ENCODE data around the gene FGGY. TPM values are rescaled to one million over a fixed set of nuclear protein-coding genes. Genes with fewer than 3 reads are reported as not detected.

The FGGY gene
- total RNA-seq, 1 donor from 2014 or later = 52.2 TPM

GRCh38 chr1:59310549-59311250 lies 13.8 kb downstream of the FGGY start:
- peaks cover 0 to 14% (median 5%) of the 10 kb centered on the region in 3 donors for H3K4me1 ChIP-seq (ENCODE audit: control insufficient read depth in 3 of 3, insufficient read depth in 3 of 3, low read length in 3 of 3)
- H3K27ac ChIP-seq (ENCODE audit: low read depth, low read length) = no peak overlapping the region
- no peaks in the 10 kb centered on the region for H3K27me3 ChIP-seq (ENCODE audit: control insufficient read depth in 3 of 3, insufficient read depth in 3 of 3, low read length in 3 of 3)
- H3K9ac ChIP-seq (ENCODE audit: low read depth in 1 of 3, low read length in 3 of 3) = no peak overlapping the region
- no peak overlapping the region for H3K4me3 ChIP-seq (ENCODE audit: low read length in 3 of 3)
- no peaks in the 10 kb centered on the region for H3K9me3 ChIP-seq (ENCODE audit: control insufficient read depth in 3 of 3, low read length in 3 of 3)
- no peaks in the 10 kb centered on the region for H3K36me3 ChIP-seq (ENCODE audit: control insufficient read depth in 3 of 3, insufficient read depth in 3 of 3, low read length in 3 of 3)

- Histone ChIP-seq H3K27me3 (ENCODE audit: control insufficient read depth in 3 of 3, insufficient read depth in 3 of 3, low read length in 3 of 3) (no peaks in the 10 kb centered on the region), H3K36me3 (ENCODE audit: control insufficient read depth in 3 of 3, insufficient read depth in 3 of 3, low read length in 3 of 3) (no peaks in the 10 kb centered on the region), H3K9me3 (ENCODE audit: control insufficient read depth in 3 of 3, low read length in 3 of 3) (no peaks in the 10 kb centered on the region)
These were observed 18.1 kb downstream of the FGGY start for GRCh38 chr1:59314776-59315528.

GRCh38 chr1:59315529-59316463 lies 18.9 kb downstream of the FGGY start:
- Histone ChIP-seq H3K9ac (ENCODE audit: low read depth in 1 of 3, low read length in 3 of 3) (no peak overlapping the region), H3K27me3 (ENCODE audit: control insufficient read depth in 3 of 3, insufficient read depth in 3 of 3, low read length in 3 of 3) (no peaks in the 10 kb centered on the region), H3K27ac (ENCODE audit: low read depth, low read length) (peak overlapping the region; percentile 16), H3K4me1 (ENCODE audit: control insufficient read depth in 3 of 3, insufficient read depth in 3 of 3, low read length in 3 of 3) (peaks cover 26 to 49% (median 27%) of the 10 kb centered on the region in 3 donors), H3K36me3 (ENCODE audit: control insufficient read depth in 3 of 3, insufficient read depth in 3 of 3, low read length in 3 of 3) (no peaks in the 10 kb centered on the region), H3K9me3 (ENCODE audit: control insufficient read depth in 3 of 3, low read length in 3 of 3) (no peaks in the 10 kb centered on the region), H3K4me3 (ENCODE audit: low read length in 3 of 3) (no peak overlapping the region)

More at GRCh38 chr1:59314776-59315528, 18.1 kb downstream of the FGGY start:
- H3K4me3 ChIP-seq (ENCODE audit: low read length in 3 of 3) = no peak overlapping the region
- H3K4me1 ChIP-seq (ENCODE audit: control insufficient read depth in 3 of 3, insufficient read depth in 3 of 3, low read length in 3 of 3) = peaks cover 26 to 49% (median 27%) of the 10 kb centered on the region in 3 donors
- no peak overlapping the region for H3K9ac ChIP-seq (ENCODE audit: low read depth in 1 of 3, low read length in 3 of 3)
- H3K27ac ChIP-seq (ENCODE audit: low read depth, low read length) = no peak overlapping the region

- peak overlapping the region in 2 of 3 donors; percentile 11 to 20 for H3K4me3 ChIP-seq (ENCODE audit: low read length in 3 of 3)
- peak overlapping the region in 1 of 3 donors; percentile 18 for H3K9ac ChIP-seq (ENCODE audit: low read depth in 1 of 3, low read length in 3 of 3)
- H3K27me3 ChIP-seq (ENCODE audit: control insufficient read depth in 3 of 3, insufficient read depth in 3 of 3, low read length in 3 of 3) = no peaks in the 10 kb centered on the region
- H3K27ac ChIP-seq (ENCODE audit: low read depth, low read length) = peak overlapping the region; percentile 16
- no peaks in the 10 kb centered on the region for H3K9me3 ChIP-seq (ENCODE audit: control insufficient read depth in 3 of 3, low read length in 3 of 3)
- H3K36me3 ChIP-seq (ENCODE audit: control insufficient read depth in 3 of 3, insufficient read depth in 3 of 3, low read length in 3 of 3) = no peaks in the 10 kb centered on the region
- H3K4me1 ChIP-seq (ENCODE audit: control insufficient read depth in 3 of 3, insufficient read depth in 3 of 3, low read length in 3 of 3) = peaks cover 26 to 49% (median 27%) of the 10 kb centered on the region in 3 donors
These were observed 19.7 kb downstream of the FGGY start for GRCh38 chr1:59316497-59317128.

GRCh38 chr1:59317343-59317742 lies 20.4 kb downstream of the FGGY start:
- Histone ChIP-seq H3K4me1 (ENCODE audit: control insufficient read depth in 3 of 3, insufficient read depth in 3 of 3, low read length in 3 of 3) (peaks cover 26 to 49% (median 27%) of the 10 kb centered on the region in 3 donors), H3K27ac (ENCODE audit: low read depth, low read length) (peak overlapping the region; percentile 16), H3K36me3 (ENCODE audit: control insufficient read depth in 3 of 3, insufficient read depth in 3 of 3, low read length in 3 of 3) (no peaks in the 10 kb centered on the region), H3K9me3 (ENCODE audit: control insufficient read depth in 3 of 3, low read length in 3 of 3) (no peaks in the 10 kb centered on the region), H3K27me3 (ENCODE audit: control insufficient read depth in 3 of 3, insufficient read depth in 3 of 3, low read length in 3 of 3) (no peaks in the 10 kb centered on the region), H3K4me3 (ENCODE audit: low read length in 3 of 3) (no peak overlapping the region), H3K9ac (ENCODE audit: low read depth in 1 of 3, low read length in 3 of 3) (no peak overlapping the region)

GRCh38 chr1:59317780-59318179 lies 20.9 kb downstream of the FGGY start:
- Histone ChIP-seq H3K4me3 (ENCODE audit: low read length in 3 of 3) (no peak overlapping the region), H3K36me3 (ENCODE audit: control insufficient read depth in 3 of 3, insufficient read depth in 3 of 3, low read length in 3 of 3) (no peaks in the 10 kb centered on the region), H3K4me1 (ENCODE audit: control insufficient read depth in 3 of 3, insufficient read depth in 3 of 3, low read length in 3 of 3) (peaks cover 23 to 47% (median 27%) of the 10 kb centered on the region in 3 donors), H3K27ac (ENCODE audit: low read depth, low read length) (peak overlapping the region; percentile 16), H3K27me3 (ENCODE audit: control insufficient read depth in 3 of 3, insufficient read depth in 3 of 3, low read length in 3 of 3) (no peaks in the 10 kb centered on the region), H3K9ac (ENCODE audit: low read depth in 1 of 3, low read length in 3 of 3) (no peak overlapping the region), H3K9me3 (ENCODE audit: control insufficient read depth in 3 of 3, low read length in 3 of 3) (no peaks in the 10 kb centered on the region)

GRCh38 chr1:59318271-59318860 lies 21.5 kb downstream of the FGGY start:
- Histone ChIP-seq H3K27me3 (ENCODE audit: control insufficient read depth in 3 of 3, insufficient read depth in 3 of 3, low read length in 3 of 3) (no peaks in the 10 kb centered on the region), H3K36me3 (ENCODE audit: control insufficient read depth in 3 of 3, insufficient read depth in 3 of 3, low read length in 3 of 3) (no peaks in the 10 kb centered on the region), H3K27ac (ENCODE audit: low read depth, low read length) (peak overlapping the region; percentile 33), H3K9ac (ENCODE audit: low read depth in 1 of 3, low read length in 3 of 3) (peak overlapping the region in 1 of 3 donors; percentile 10), H3K4me1 (ENCODE audit: control insufficient read depth in 3 of 3, insufficient read depth in 3 of 3, low read length in 3 of 3) (peaks cover 21 to 46% (median 27%) of the 10 kb centered on the region in 3 donors), H3K9me3 (ENCODE audit: control insufficient read depth in 3 of 3, low read length in 3 of 3) (no peaks in the 10 kb centered on the region), H3K4me3 (ENCODE audit: low read length in 3 of 3) (peak overlapping the region in 1 of 3 donors; percentile 6)

- no peaks in the 10 kb centered on the region for H3K9me3 ChIP-seq (ENCODE audit: control insufficient read depth in 3 of 3, low read length in 3 of 3)
- no peak overlapping the region for H3K27ac ChIP-seq (ENCODE audit: low read depth, low read length)
- no peak overlapping the region for H3K9ac ChIP-seq (ENCODE audit: low read depth in 1 of 3, low read length in 3 of 3)
- H3K36me3 ChIP-seq (ENCODE audit: control insufficient read depth in 3 of 3, insufficient read depth in 3 of 3, low read length in 3 of 3) = peaks cover 0 to 3% (median 0%) of the 10 kb centered on the region in 3 donors
- no peaks in the 10 kb centered on the region for H3K27me3 ChIP-seq (ENCODE audit: control insufficient read depth in 3 of 3, insufficient read depth in 3 of 3, low read length in 3 of 3)
- H3K4me1 ChIP-seq (ENCODE audit: control insufficient read depth in 3 of 3, insufficient read depth in 3 of 3, low read length in 3 of 3) = peaks cover 12 to 20% (median 15%) of the 10 kb centered on the region in 3 donors
- H3K4me3 ChIP-seq (ENCODE audit: low read length in 3 of 3) = no peak overlapping the region
These were observed 25.5 kb downstream of the FGGY start for GRCh38 chr1:59322394-59322793.

- H3K4me3 ChIP-seq (ENCODE audit: low read length in 3 of 3) = no peak overlapping the region
- H3K27ac ChIP-seq (ENCODE audit: low read depth, low read length) = no peak overlapping the region
- peaks cover 0 to 3% (median 0%) of the 10 kb centered on the region in 3 donors for H3K36me3 ChIP-seq (ENCODE audit: control insufficient read depth in 3 of 3, insufficient read depth in 3 of 3, low read length in 3 of 3)
- H3K27me3 ChIP-seq (ENCODE audit: control insufficient read depth in 3 of 3, insufficient read depth in 3 of 3, low read length in 3 of 3) = no peaks in the 10 kb centered on the region
- peaks cover 8 to 16% (median 12%) of the 10 kb centered on the region in 3 donors for H3K4me1 ChIP-seq (ENCODE audit: control insufficient read depth in 3 of 3, insufficient read depth in 3 of 3, low read length in 3 of 3)
- no peak overlapping the region for H3K9ac ChIP-seq (ENCODE audit: low read depth in 1 of 3, low read length in 3 of 3)
- H3K9me3 ChIP-seq (ENCODE audit: control insufficient read depth in 3 of 3, low read length in 3 of 3) = no peaks in the 10 kb centered on the region
These were observed 25.9 kb downstream of the FGGY start for GRCh38 chr1:59322814-59323213.
